Transverse colon (tissue), 3 donors: Measurements from ENCODE around the gene CPVL.

Experiments used
- EP300 ChIP-seq: sonication (generic); formaldehyde crosslinking; IDR thresholded peaks from one replicate; pipeline ENCODE4 v1.6.1; 2017; ENCODE audit warnings: antibody characterized with exemption, low read depth
- POLR2A ChIP-seq: fragments of 450-650 bp; IDR thresholded peaks from one replicate; pipeline ENCODE4 v1.6.1; 2016; ENCODE audit warnings: antibody characterized with exemption, mild to moderate bottlenecking, moderate library complexity
- TF ChIP-seq, protein P1 (sequence below), 5 experiments: fragments of 200-600 bp in 3 of 5; fragments of 450-650 bp in 2 of 5; sonication (generic) in 3 of 5; IDR thresholded peaks; 1 replicate in 2 of 5; 2 replicates in 3 of 5; pipeline ENCODE4 v1.5.1; 2016 to 2017; ENCODE audit warnings: antibody characterized with exemption in 5 of 5, inconsistent platforms in 3 of 5, mild to moderate bottlenecking in 2 of 5, moderate library complexity in 1 of 5

- TF ChIP-seq, protein P1, sequence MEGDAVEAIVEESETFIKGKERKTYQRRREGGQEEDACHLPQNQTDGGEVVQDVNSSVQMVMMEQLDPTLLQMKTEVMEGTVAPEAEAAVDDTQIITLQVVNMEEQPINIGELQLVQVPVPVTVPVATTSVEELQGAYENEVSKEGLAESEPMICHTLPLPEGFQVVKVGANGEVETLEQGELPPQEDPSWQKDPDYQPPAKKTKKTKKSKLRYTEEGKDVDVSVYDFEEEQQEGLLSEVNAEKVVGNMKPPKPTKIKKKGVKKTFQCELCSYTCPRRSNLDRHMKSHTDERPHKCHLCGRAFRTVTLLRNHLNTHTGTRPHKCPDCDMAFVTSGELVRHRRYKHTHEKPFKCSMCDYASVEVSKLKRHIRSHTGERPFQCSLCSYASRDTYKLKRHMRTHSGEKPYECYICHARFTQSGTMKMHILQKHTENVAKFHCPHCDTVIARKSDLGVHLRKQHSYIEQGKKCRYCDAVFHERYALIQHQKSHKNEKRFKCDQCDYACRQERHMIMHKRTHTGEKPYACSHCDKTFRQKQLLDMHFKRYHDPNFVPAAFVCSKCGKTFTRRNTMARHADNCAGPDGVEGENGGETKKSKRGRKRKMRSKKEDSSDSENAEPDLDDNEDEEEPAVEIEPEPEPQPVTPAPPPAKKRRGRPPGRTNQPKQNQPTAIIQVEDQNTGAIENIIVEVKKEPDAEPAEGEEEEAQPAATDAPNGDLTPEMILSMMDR (IDR thresholded peaks at IDR 0.05) = no peak
- TF ChIP-seq POLR2A = no peak
- no peak for TF ChIP-seq EP300
These were observed 29.8 kb downstream of the CPVL start for GRCh38 chr7:29116361-29117200.
